ENCODE data around the gene HOMER3.
"Not testable (repeated sequence)": the region's sequence is repeated elsewhere in the genome, so short reads cannot be mapped to it uniquely, and the experiment has no call there.

HOMER3 gene

GRCh38 chr19:18952364-18953003 lies 11.5 kb upstream of the HOMER3 start:
- not testable (repeated sequence) for DNase-seq (ENCODE audit: low spot score)

- DNase-seq (ENCODE audit: low spot score): no peak
Measured at GRCh38 chr19:18951721-18952281, 10.8 kb upstream of the HOMER3 start.

GRCh38 chr19:18949858-18950257 lies 8.8 kb upstream of the HOMER3 start:
- DNase-seq (ENCODE audit: low spot score): no peak

- no peak for DNase-seq (ENCODE audit: low spot score)
Measured at GRCh38 chr19:18948976-18949356, 7.9 kb upstream of the HOMER3 start.

GRCh38 chr19:18948075-18948975 lies 7.3 kb upstream of the HOMER3 start:
- no peak for DNase-seq (ENCODE audit: low spot score)

- no peak for DNase-seq (ENCODE audit: low spot score)
Measured at GRCh38 chr19:18946918-18947317, 5.9 kb upstream of the HOMER3 start.

GRCh38 chr19:18946335-18946734 lies 5.3 kb upstream of the HOMER3 start:
- no peak for DNase-seq (ENCODE audit: low spot score)

- no peak for DNase-seq (ENCODE audit: low spot score)
Measured at GRCh38 chr19:18945297-18945696, 4.3 kb upstream of the HOMER3 start.

- no peak for DNase-seq (ENCODE audit: low spot score)
Measured at GRCh38 chr19:18943465-18943864, 2.4 kb upstream of the HOMER3 start.

- DNase-seq (ENCODE audit: low spot score): no peak
Measured at GRCh38 chr19:18942692-18943091, 1.7 kb upstream of the HOMER3 start.

- no peak for DNase-seq (ENCODE audit: low spot score)
Measured at GRCh38 chr19:18941628-18942354, 774 bp upstream of the HOMER3 start.

GRCh38 chr19:18939922-18940768 lies 872 bp downstream of the HOMER3 start:
- no peak for DNase-seq (ENCODE audit: low spot score)

- DNase-seq (ENCODE audit: low spot score): no peak
Measured at GRCh38 chr19:18939163-18939562, 1.9 kb downstream of the HOMER3 start.

GRCh38 chr19:18933297-18933696 lies 7.7 kb downstream of the HOMER3 start:
- DNase-seq (ENCODE audit: low spot score): no peak

GRCh38 chr19:18932216-18932841 lies 8.7 kb downstream of the HOMER3 start:
- DNase-seq (ENCODE audit: low spot score): peak; percentile 80

GRCh38 chr19:18931316-18932162 lies 9.5 kb downstream of the HOMER3 start:
- no peak for DNase-seq (ENCODE audit: low spot score)

- DNase-seq (ENCODE audit: low spot score): no peak
Measured at GRCh38 chr19:18929311-18929710, 11.7 kb downstream of the HOMER3 start.

GRCh38 chr19:18928018-18928805 lies 12.8 kb downstream of the HOMER3 start:
- no peak for DNase-seq (ENCODE audit: low spot score)

GRCh38 chr19:18924684-18925213 lies 16.3 kb downstream of the HOMER3 start:
- no peak for DNase-seq (ENCODE audit: low spot score)

Measured in left forelimb (tissue), 1 donor.